NCI-H2107 treated with DMSO at 0.1 percent for 48 hours (cell line): Measurements from ENCODE around the gene RAB38.

Experiments
- DNase-seq: peaks from one replicate; lab custom pipeline; 2025; ENCODE audit not compliant: unreplicated experiment; lab: John Stamatoyannopoulos, UW

Gene RAB38

GRCh38 chr11:88105526-88105925 is 69.7 kb downstream of the RAB38 start:
- DNase-seq: no peak

GRCh38 chr11:88104408-88104807 is 70.8 kb downstream of the RAB38 start:
- DNase-seq: no peak

- DNase-seq: peak; percentile 20
Measured at GRCh38 chr11:88103337-88104206, 71.7 kb downstream of the RAB38 start.

GRCh38 chr11:88102598-88102934 is 72.7 kb downstream of the RAB38 start:
- no peak for DNase-seq

- DNase-seq: no peak
Measured at GRCh38 chr11:88101881-88102597, 73.2 kb downstream of the RAB38 start.

- no peak for DNase-seq
Measured at GRCh38 chr11:88100151-88100550, 75.1 kb downstream of the RAB38 start.

GRCh38 chr11:88098289-88098688 is 77.0 kb downstream of the RAB38 start:
- no peak for DNase-seq

- no peak for DNase-seq
Measured at GRCh38 chr11:88089134-88089533, 86.1 kb downstream of the RAB38 start.

GRCh38 chr11:88087337-88087736 is 87.9 kb downstream of the RAB38 start:
- no peak for DNase-seq

- no peak for DNase-seq
Measured at GRCh38 chr11:88086297-88086696, 88.9 kb downstream of the RAB38 start.

GRCh38 chr11:88070437-88070836 is 104.8 kb downstream of the RAB38 start:
- no peak for DNase-seq

- DNase-seq: no peak
Measured at GRCh38 chr11:88068848-88069554, 106.2 kb downstream of the RAB38 start.

- DNase-seq: no peak
Measured at GRCh38 chr11:88066090-88066489, 109.2 kb downstream of the RAB38 start.

GRCh38 chr11:88064097-88064705 is 111.0 kb downstream of the RAB38 start:
- no peak for DNase-seq
